ENCODE results near the gene DDX49. TPM values are rescaled to one million over a fixed set of nuclear protein-coding genes. Genes with fewer than 3 reads are reported as not detected.

Gene DDX49
- total and polyA plus RNA-seq, 9 of the 15 experiments (the other 6 are each of a cell fraction or from before 2014, with no cell fraction given), result 1.1 to 113 (median 45.7) TPM

DNA sequence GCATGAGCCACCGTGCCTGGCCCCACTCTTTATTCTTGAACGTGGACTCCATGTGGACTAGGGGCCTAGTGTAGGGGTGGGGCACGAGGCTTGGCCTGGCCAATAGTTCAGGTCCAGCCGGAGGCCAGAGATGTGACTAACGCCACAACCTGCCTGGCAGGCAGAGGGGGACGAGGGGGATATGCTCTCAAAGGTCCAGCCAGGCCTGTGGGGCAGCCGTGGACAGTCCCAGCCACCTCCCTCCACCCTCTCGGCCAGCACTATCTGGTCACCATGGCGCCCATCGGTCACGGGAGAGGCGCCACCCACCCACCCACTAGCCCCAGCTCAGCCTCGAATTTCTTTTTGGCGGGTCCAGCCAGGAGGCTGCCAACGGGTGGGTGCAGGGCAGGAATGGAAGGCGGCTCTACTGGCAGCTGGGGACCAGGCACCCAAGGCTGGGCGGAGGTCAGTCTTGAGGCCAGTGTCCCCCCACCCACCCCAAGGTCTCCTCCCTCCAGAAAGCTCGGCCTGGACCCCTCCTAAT is 21.4 kb upstream of the DDX49 start (continued):
- TF ChIP-seq, protein P1, sequence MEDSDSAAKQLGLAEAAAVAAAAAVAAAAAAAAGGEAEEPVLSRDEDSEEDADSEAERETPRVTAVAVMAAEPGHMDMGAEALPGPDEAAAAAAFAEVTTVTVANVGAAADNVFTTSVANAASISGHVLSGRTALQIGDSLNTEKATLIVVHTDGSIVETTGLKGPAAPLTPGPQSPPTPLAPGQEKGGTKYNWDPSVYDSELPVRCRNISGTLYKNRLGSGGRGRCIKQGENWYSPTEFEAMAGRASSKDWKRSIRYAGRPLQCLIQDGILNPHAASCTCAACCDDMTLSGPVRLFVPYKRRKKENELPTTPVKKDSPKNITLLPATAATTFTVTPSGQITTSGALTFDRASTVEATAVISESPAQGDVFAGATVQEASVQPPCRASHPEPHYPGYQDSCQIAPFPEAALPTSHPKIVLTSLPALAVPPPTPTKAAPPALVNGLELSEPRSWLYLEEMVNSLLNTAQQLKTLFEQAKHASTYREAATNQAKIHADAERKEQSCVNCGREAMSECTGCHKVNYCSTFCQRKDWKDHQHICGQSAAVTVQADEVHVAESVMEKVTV (CRISPR knock-in tag; IDR thresholded peaks at IDR 0.05), result no peak
- TF ChIP-seq, protein P2, sequence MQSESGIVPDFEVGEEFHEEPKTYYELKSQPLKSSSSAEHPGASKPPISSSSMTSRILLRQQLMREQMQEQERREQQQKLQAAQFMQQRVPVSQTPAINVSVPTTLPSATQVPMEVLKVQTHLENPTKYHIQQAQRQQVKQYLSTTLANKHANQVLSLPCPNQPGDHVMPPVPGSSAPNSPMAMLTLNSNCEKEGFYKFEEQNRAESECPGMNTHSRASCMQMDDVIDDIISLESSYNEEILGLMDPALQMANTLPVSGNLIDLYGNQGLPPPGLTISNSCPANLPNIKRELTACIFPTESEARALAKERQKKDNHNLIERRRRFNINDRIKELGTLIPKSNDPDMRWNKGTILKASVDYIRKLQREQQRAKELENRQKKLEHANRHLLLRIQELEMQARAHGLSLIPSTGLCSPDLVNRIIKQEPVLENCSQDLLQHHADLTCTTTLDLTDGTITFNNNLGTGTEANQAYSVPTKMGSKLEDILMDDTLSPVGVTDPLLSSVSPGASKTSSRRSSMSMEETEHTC (IDR thresholded peaks at IDR 0.05), result peak; percentile 72; the same call in 1 of the 2 replicates
- peak; percentile 67 for TF ChIP-seq EGR1 (conservative IDR thresholded peaks at IDR 0.05)
- peak; percentile 17; the same call in 1 of the 2 replicates for TF ChIP-seq ARID1B (IDR thresholded peaks at IDR 0.05)
- TF ChIP-seq, protein P3, sequence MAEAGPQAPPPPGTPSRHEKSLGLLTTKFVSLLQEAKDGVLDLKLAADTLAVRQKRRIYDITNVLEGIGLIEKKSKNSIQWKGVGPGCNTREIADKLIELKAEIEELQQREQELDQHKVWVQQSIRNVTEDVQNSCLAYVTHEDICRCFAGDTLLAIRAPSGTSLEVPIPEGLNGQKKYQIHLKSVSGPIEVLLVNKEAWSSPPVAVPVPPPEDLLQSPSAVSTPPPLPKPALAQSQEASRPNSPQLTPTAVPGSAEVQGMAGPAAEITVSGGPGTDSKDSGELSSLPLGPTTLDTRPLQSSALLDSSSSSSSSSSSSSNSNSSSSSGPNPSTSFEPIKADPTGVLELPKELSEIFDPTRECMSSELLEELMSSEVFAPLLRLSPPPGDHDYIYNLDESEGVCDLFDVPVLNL (CRISPR knock-in tag; IDR thresholded peaks at IDR 0.05; ENCODE audit: low read depth), result 0 out of 2 replicates have a peak, but pooled peaks have one; percentile 63
- 0 out of 2 replicates have a peak, but pooled peaks have one; percentile 19 for TF ChIP-seq SP1 (CRISPR knock-in tag; IDR thresholded peaks at IDR 0.05)
- TF ChIP-seq, protein P4, sequence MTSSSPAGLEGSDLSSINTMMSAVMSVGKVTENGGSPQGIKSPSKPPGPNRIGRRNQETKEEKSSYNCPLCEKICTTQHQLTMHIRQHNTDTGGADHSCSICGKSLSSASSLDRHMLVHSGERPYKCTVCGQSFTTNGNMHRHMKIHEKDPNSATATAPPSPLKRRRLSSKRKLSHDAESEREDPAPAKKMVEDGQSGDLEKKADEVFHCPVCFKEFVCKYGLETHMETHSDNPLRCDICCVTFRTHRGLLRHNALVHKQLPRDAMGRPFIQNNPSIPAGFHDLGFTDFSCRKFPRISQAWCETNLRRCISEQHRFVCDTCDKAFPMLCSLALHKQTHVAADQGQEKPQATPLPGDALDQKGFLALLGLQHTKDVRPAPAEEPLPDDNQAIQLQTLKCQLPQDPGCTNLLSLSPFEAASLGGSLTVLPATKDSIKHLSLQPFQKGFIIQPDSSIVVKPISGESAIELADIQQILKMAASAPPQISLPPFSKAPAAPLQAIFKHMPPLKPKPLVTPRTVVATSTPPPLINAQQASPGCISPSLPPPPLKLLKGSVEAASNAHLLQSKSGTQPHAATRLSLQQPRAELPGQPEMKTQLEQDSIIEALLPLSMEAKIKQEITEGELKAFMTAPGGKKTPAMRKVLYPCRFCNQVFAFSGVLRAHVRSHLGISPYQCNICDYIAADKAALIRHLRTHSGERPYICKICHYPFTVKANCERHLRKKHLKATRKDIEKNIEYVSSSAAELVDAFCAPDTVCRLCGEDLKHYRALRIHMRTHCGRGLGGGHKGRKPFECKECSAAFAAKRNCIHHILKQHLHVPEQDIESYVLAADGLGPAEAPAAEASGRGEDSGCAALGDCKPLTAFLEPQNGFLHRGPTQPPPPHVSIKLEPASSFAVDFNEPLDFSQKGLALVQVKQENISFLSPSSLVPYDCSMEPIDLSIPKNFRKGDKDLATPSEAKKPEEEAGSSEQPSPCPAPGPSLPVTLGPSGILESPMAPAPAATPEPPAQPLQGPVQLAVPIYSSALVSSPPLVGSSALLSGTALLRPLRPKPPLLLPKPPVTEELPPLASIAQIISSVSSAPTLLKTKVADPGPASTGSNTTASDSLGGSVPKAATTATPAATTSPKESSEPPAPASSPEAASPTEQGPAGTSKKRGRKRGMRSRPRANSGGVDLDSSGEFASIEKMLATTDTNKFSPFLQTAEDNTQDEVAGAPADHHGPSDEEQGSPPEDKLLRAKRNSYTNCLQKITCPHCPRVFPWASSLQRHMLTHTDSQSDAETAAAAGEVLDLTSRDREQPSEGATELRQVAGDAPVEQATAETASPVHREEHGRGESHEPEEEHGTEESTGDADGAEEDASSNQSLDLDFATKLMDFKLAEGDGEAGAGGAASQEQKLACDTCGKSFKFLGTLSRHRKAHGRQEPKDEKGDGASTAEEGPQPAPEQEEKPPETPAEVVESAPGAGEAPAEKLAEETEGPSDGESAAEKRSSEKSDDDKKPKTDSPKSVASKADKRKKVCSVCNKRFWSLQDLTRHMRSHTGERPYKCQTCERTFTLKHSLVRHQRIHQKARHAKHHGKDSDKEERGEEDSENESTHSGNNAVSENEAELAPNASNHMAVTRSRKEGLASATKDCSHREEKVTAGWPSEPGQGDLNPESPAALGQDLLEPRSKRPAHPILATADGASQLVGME (CRISPR knock-in tag; IDR thresholded peaks at IDR 0.05), result no peak
- TF ChIP-seq ESRRB (CRISPR knock-in tag; IDR thresholded peaks at IDR 0.05; ENCODE audit: borderline replicate concordance), result no peak
- TF ChIP-seq ATF7 (IDR thresholded peaks at IDR 0.05), result no peak
- TF ChIP-seq CHCHD3 (CRISPR knock-in tag; IDR thresholded peaks at IDR 0.05), result no peak
- TF ChIP-seq XRCC3 (IDR thresholded peaks at IDR 0.05), result no peak
- 0 out of 2 replicates have a peak, but pooled peaks have one; percentile 25 for TF ChIP-seq ERF (CRISPR knock-in tag; IDR thresholded peaks at IDR 0.05)
- TF ChIP-seq MYC (IDR thresholded peaks at IDR 0.05; ENCODE audit: low read depth, low read length), result no peak
- no peak for TF ChIP-seq MYC (CRISPR knock-in tag; IDR thresholded peaks at IDR 0.05; ENCODE audit: borderline replicate concordance, low read depth)
- TF ChIP-seq BHLHE40 (IDR thresholded peaks at IDR 0.05; ENCODE audit: low read length), result peak; percentile 93
- TF ChIP-seq ZNF778 (CRISPR knock-in tag; IDR thresholded peaks at IDR 0.05), result no peak
- peak; percentile 71 for TF ChIP-seq ZFX (CRISPR knock-in tag; IDR thresholded peaks at IDR 0.05)
- no peak for TF ChIP-seq RBM39 (optimal IDR thresholded peaks at IDR 0.05; ENCODE audit: low read depth, low read length)
- no peak for TF ChIP-seq PHF21A (IDR thresholded peaks at IDR 0.05; ENCODE audit: borderline replicate concordance, low read depth)
- no peak for TF ChIP-seq LEF1 (IDR thresholded peaks at IDR 0.05)

All from K562 (cell line).